ENCODE results near the gene EYA3. TPM values are rescaled to one million over a fixed set of nuclear protein-coding genes. Genes with fewer than 3 reads are reported as not detected.

EYA3 gene
- total and polyA plus RNA-seq, 2 of the 4 experiments (the other 2 are of a cell fraction) = 9.1 to 17.6 TPM

DNA sequence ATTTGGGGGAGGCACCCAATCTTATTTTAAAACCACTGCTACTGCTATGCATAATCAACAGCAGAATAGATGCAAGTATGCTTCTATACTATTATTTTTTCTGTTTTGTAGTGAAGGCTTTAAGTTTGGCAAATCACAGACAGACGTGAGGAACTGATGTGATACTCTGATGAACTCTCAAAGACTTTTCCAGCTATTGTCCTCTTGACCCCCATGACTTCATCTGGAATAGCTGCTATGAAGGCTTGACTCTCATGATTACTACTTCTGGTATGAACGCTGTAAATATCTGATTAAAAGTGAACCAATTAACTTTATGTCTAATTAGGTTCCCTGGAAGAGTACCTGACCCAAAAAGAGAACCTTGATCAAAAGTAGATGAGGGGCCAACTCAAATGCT, 49.1 kb downstream of the EYA3 start:
- Histone ChIP-seq H3K18ac (ENCODE audit: low read depth, low read length) (no peak overlapping the region), H2BK120ac (ENCODE audit: low read depth, low read length) (no peak overlapping the region), H2BK5ac (ENCODE audit: low read depth, low read length, poor library complexity, severe bottlenecking) (no peak overlapping the region), H3K4ac (ENCODE audit: low read depth, low read length) (no peak overlapping the region), H3K27me3 (ENCODE audit: control insufficient read depth, insufficient read depth, low read length) (no peaks in the 10 kb centered on the region), H3K36me3 (ENCODE audit: control insufficient read depth, insufficient read depth, low read length) (peaks cover 7% of the 10 kb centered on the region), H2BK20ac (ENCODE audit: low read depth, low read length) (no peak overlapping the region), H4K8ac (ENCODE audit: low read depth in 2 of 2, low read length in 2 of 2) (no peak overlapping the region), H3K4me1 (ENCODE audit: control insufficient read depth, insufficient read depth, low read length) (peaks cover 2% of the 10 kb centered on the region), H4K5ac (ENCODE audit: low read depth, low read length) (no peak overlapping the region), H3K9ac (ENCODE audit: low read depth, low read length) (no peak overlapping the region), H4K20me1 (ENCODE audit: insufficient read depth, low read length) (no peaks in the 10 kb centered on the region; the same call in 1 of the 2 replicates), H2BK15ac (ENCODE audit: low read depth, low read length) (no peak overlapping the region), H3K27ac (ENCODE audit: insufficient read depth, low read length) (no peak overlapping the region), H3K14ac (replicated peaks; ENCODE audit: low read depth, low read length) (no peak overlapping the region), H3K4me3 (ENCODE audit: insufficient read depth, low read depth, low read length) (no peak overlapping the region), H4K91ac (ENCODE audit: insufficient read depth, low read depth, low read length) (no peak overlapping the region), H3K9me3 (ENCODE audit: control insufficient read depth, insufficient read depth, low read length) (no peaks in the 10 kb centered on the region), H2AK9ac (replicated peaks; ENCODE audit: low read depth, low read length, poor library complexity) (no peak overlapping the region), H3K23ac (ENCODE audit: low read depth, low read length) (no peak overlapping the region), H3K79me1 (ENCODE audit: low read depth in 1 of 2, low read length in 2 of 2) (peaks cover 10 to 14% of the 10 kb centered on the region in 2 experiments; a peak in 3 of 4 replicates), H3K9me1 (ENCODE audit: insufficient read depth, low read length) (no peaks in the 10 kb centered on the region), H3K56ac (ENCODE audit: extremely low read depth, insufficient read depth, low read length) (no peak overlapping the region), H2AFZ (replicated peaks; ENCODE audit: low read length, poor library complexity) (no peak overlapping the region), H3K4me2 (ENCODE audit: low read depth, low read length) (no peak overlapping the region), H2AK5ac (ENCODE audit: low read depth, low read length) (no peak overlapping the region)
- TF ChIP-seq NFE2L2 (IDR thresholded peaks at IDR 0.05; ENCODE audit: low read depth, low read length) (no peak), SMC3 (IDR thresholded peaks at IDR 0.05; ENCODE audit: low read depth, low read length) (no peak), CEBPB (IDR thresholded peaks at IDR 0.05; ENCODE audit: low read depth, low read length) (no peak), RCOR1 (IDR thresholded peaks at IDR 0.05; ENCODE audit: insufficient replicate concordance, low read length) (no peak), RAD21 (IDR thresholded peaks at IDR 0.05; ENCODE audit: low read length) (no peak), USF2 (IDR thresholded peaks at IDR 0.05; ENCODE audit: low read depth, low read length) (no peak), RFX5 (IDR thresholded peaks at IDR 0.05; ENCODE audit: low read depth, low read length) (no peak), POLR2A (IDR thresholded peaks at IDR 0.05; ENCODE audit: low read depth, low read length) (no peak), BHLHE40 (IDR thresholded peaks at IDR 0.05; ENCODE audit: low read depth, low read length) (no peak), MAZ (IDR thresholded peaks at IDR 0.05; ENCODE audit: borderline replicate concordance, low read depth, low read length) (no peak), CHD1 (IDR thresholded peaks at IDR 0.05; ENCODE audit: low read depth, low read length) (no peak)
- TF ChIP-seq, protein P1, sequence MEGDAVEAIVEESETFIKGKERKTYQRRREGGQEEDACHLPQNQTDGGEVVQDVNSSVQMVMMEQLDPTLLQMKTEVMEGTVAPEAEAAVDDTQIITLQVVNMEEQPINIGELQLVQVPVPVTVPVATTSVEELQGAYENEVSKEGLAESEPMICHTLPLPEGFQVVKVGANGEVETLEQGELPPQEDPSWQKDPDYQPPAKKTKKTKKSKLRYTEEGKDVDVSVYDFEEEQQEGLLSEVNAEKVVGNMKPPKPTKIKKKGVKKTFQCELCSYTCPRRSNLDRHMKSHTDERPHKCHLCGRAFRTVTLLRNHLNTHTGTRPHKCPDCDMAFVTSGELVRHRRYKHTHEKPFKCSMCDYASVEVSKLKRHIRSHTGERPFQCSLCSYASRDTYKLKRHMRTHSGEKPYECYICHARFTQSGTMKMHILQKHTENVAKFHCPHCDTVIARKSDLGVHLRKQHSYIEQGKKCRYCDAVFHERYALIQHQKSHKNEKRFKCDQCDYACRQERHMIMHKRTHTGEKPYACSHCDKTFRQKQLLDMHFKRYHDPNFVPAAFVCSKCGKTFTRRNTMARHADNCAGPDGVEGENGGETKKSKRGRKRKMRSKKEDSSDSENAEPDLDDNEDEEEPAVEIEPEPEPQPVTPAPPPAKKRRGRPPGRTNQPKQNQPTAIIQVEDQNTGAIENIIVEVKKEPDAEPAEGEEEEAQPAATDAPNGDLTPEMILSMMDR (conservative IDR thresholded peaks at IDR 0.05; ENCODE audit: low read depth, low read length) = no peak
- in situ Hi-C loops (cut with MboI; ENCODE audit: low sequenced_read_pairs) (no loop called here), dilution Hi-C loops (cut with HindIII; ENCODE audit: low sequenced_read_pairs, unreplicated experiment) (no loop called here), intact Hi-C loops (cut with micrococcal nuclease) (loop anchor here (5.0 kb wide), 1 partner anchor 33 kb away; no protein-coding TSS in a partner anchor)
- no TSS peak for BruUV-seq (replicated peaks)
- no CpG with 5 or more reads among the region's 2 CpGs for WGBS, 2 experiments (ENCODE audit: extremely low coverage in 2 of 2, insufficient read length in 1 of 2)
- ChIA-PET CTCF (no interaction called here), POLR2A (ENCODE audit: unreplicated experiment) (no interaction called here)
- ATAC-seq (ENCODE audit: low read depth) = peak; percentile 37; the same call in 1 of the 2 replicates
- peak; percentile 27 for DNase-seq

Measured in IMR-90 (cell line).